CD4-positive, alpha-beta T cell treated with Interleukin-1 beta for 1 hour (primary cell): Measurements from ENCODE around the gene EDARADD.
"Not testable (repeated sequence)": the region's sequence is repeated elsewhere in the genome, so short reads cannot be mapped to it uniquely, and the experiment has no call there.

Experiments
- DNase-seq, 2 donors: peaks; one replicate each; pipeline ENCODE4 v3.0.0-alpha.2; 2020 to 2022

EDARADD gene

GRCh38 chr1:236393681-236394481 lies at the start of gene EDARADD:
TSS of gene EDARADD (plus strand) at chr1:236394286. CDS start at chr1:236394445, 159 bp downstream.
- DNase-seq: peak in 1 of 2 donors; percentile 31

GRCh38 chr1:236345728-236346127 lies 48.4 kb upstream of the EDARADD start:
- DNase-seq: no peak

GRCh38 chr1:236348071-236348470 lies 46.0 kb upstream of the EDARADD start:
- DNase-seq: no peak

GRCh38 chr1:236350308-236350707 lies 43.8 kb upstream of the EDARADD start:
- no peak for DNase-seq

- DNase-seq: no peak
Observed at GRCh38 chr1:236351875-236352573, 42.1 kb upstream of the EDARADD start.

- not testable (repeated sequence) for DNase-seq
Observed at GRCh38 chr1:236352747-236353146, 41.3 kb upstream of the EDARADD start.

- DNase-seq: no peak
Observed at GRCh38 chr1:236353813-236354212, 40.3 kb upstream of the EDARADD start.

- no peak for DNase-seq
Observed at GRCh38 chr1:236354330-236355147, 39.5 kb upstream of the EDARADD start.

GRCh38 chr1:236356141-236356540 lies 37.9 kb upstream of the EDARADD start:
- DNase-seq: no peak

GRCh38 chr1:236361909-236362590 lies 32.0 kb upstream of the EDARADD start:
- no peak for DNase-seq

GRCh38 chr1:236363237-236363636 lies 30.8 kb upstream of the EDARADD start:
- DNase-seq: no peak

GRCh38 chr1:236365999-236366570 lies 28.0 kb upstream of the EDARADD start:
- DNase-seq: no peak

GRCh38 chr1:236366681-236367080 lies 27.4 kb upstream of the EDARADD start:
- not testable (repeated sequence) for DNase-seq

- DNase-seq: no peak
Observed at GRCh38 chr1:236370420-236370819, 23.7 kb upstream of the EDARADD start.

GRCh38 chr1:236371083-236371482 lies 23.0 kb upstream of the EDARADD start:
- no peak for DNase-seq

GRCh38 chr1:236377832-236378535 lies 16.1 kb upstream of the EDARADD start:
- DNase-seq: no peak

GRCh38 chr1:236381565-236382158 lies 12.4 kb upstream of the EDARADD start:
- no peak for DNase-seq

- DNase-seq: no peak
Observed at GRCh38 chr1:236388332-236388731, 5.8 kb upstream of the EDARADD start.

- no peak for DNase-seq
Observed at GRCh38 chr1:236389253-236389652, 4.8 kb upstream of the EDARADD start.

GRCh38 chr1:236391008-236391407 lies 3.1 kb upstream of the EDARADD start:
- no peak for DNase-seq

GRCh38 chr1:236392182-236392581 lies 1.9 kb upstream of the EDARADD start:
- no peak for DNase-seq
